Amygdala (tissue), 56 donors: ENCODE data around the gene FBF1.

Experiments used
- DNase-seq, 56 donors: peaks; one replicate each; lab custom pipeline; 2025; lab: John Stamatoyannopoulos, UW

Gene FBF1

GRCh38 chr17:75950855-75951554 lies 10.2 kb upstream of the FBF1 start:
- DNase-seq: peak in 9 of 56 donors; percentile 1 to 33 (median 8)

DNA sequence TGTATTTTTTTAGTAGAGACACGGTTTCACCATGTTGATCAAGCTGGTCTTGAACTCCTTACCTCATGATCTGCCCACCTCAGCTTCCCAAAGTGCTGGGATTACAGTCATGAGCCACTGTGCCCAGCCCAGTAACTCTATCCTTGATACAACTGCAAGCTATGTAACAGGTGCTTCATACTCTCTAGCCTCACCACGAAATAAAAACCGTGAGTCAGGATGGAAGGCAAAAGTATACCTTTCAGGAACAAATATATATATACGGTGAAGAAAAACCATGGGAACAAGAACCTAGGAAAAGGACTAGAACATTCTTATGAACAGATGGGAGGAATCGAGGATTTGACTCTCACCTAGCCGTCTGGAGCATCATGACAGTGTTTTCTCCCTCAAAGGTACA lies 9.6 kb upstream of the FBF1 start:
- no peak for DNase-seq

- no peak for DNase-seq
Measured at GRCh38 chr17:75945211-75945610, 4.4 kb upstream of the FBF1 start.

DNA sequence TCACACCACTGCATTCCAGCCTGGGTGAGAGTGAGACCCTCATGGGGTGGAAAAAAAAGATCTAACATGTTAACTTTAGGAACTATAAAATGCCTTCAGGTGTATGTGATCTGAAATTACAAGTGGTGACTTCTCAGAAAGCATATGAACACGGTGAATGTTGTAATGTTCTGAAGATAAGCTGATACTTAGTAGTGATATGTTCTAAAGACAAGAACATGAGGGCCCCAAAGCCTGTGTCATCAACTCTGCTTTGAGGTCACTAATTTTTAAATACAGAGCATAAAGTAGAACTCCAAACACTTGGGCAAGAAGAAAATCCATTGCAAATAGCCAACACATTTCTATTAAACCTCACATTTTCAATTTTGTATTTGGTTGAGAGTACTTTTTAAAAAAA lies 2.6 kb upstream of the FBF1 start:
- DNase-seq: no peak

DNA sequence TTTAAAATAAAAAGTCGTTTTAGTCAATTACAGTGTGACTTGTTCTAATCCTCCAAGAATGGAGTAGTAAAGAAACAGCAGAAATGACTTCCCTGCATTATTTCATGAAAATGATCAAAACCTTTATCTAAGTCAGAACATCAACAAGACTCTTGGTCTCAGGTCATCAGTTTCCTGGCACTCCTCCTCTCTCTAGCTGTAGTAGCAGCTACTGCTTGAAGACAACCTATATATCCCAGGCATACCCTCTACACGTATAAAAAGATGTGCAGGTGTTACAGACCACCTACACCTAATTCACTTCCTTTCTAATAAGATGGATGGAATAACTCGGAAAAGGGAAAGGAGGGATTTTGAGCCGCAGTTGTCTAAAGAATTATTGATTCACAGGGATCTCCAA lies 1.6 kb upstream of the FBF1 start:
- DNase-seq: no peak

GRCh38 chr17:75941442-75941819 lies 589 bp upstream of the FBF1 start:
- no peak for DNase-seq

- no peak for DNase-seq
Measured at GRCh38 chr17:75937652-75938051, 3.2 kb downstream of the FBF1 start.

GRCh38 chr17:75933808-75934207 lies 7.0 kb downstream of the FBF1 start:
- DNase-seq: no peak

DNA sequence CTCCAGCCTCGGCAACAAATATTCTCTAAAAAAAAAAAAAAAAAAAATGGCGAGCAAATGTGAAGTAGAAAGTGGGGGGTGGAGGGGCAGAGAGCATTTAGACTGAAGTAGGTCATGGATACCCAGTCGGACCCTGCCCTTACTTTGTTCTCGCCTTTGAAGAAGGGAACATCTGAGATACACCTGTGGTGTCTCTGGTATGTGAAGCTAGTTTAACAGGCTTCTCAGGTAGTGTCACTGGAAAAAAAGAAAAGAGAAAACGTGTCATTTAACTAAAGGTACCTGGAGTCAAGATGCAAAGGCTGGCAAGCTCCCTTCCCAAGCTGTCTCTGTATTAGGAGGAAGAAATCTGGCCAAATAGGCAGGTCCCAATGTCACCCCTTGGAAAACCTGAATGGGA lies 8.0 kb downstream of the FBF1 start:
- no peak for DNase-seq

GRCh38 chr17:75931062-75931461 lies 9.8 kb downstream of the FBF1 start:
- no peak for DNase-seq

- DNase-seq: no peak
Measured at GRCh38 chr17:75927286-75927922, 13.4 kb downstream of the FBF1 start.

DNA sequence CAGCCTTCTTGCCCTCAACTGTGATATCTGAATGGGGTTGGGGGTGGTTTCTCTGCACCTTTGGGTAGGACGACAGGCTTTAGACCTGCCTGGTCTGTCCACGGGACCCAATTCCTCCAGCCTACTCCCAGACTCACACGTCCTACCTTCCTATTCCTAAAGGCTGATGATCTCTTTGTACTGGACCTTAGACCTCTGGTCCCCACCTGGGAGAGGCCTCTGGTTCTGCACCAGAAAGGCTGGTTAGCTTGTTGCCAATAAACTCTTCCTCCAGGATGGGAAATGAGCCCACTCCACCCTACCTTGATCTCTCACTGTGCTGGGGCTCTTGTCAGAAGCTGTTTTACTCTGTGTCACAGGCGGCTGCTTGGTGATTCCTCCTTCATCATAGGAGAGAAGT lies 14.4 kb downstream of the FBF1 start:
- DNase-seq: no peak

GRCh38 chr17:75925912-75926311 lies 14.9 kb downstream of the FBF1 start:
- no peak for DNase-seq

GRCh38 chr17:75925103-75925502 lies 15.7 kb downstream of the FBF1 start:
- no peak for DNase-seq

- DNase-seq: no peak
Measured at GRCh38 chr17:75922963-75923874, 17.6 kb downstream of the FBF1 start.

GRCh38 chr17:75922173-75922961 lies 18.5 kb downstream of the FBF1 start:
- no peak for DNase-seq

GRCh38 chr17:75921596-75921995 lies 19.2 kb downstream of the FBF1 start:
- DNase-seq: no peak

DNA sequence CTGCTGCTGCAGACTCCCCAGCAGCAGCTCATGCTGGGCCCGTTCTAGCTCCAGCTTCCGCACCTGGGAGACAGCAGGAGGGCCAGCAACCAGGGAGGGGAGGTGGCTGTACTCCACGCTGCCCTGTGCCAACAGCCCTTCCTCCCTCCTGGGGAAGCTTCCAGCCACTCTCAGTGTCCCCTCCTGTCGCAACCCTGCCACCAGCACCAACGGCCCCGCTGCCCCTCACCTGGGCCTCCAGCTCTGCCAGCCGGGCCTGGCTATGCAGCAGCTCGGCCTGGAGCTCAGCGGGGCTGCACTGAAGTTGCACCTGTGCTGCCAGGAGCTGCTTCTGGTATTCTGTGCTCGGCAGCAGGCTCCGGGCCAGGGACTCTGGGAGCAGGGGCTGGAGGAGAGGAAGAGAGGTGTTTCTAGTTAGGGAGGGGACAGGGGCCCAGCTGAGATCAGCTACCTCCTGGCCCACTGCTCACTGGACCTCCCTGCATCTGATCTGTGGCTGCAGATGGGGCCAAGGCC lies 20.7 kb downstream of the FBF1 start:
- DNase-seq: no peak

- no peak for DNase-seq
Measured at GRCh38 chr17:75919611-75920010, 21.2 kb downstream of the FBF1 start.

GRCh38 chr17:75917917-75918445 lies 22.9 kb downstream of the FBF1 start:
- no peak for DNase-seq
